Measurements from ENCODE around the gene DPP10.

GRCh38 chr2:115070002-115070401, 627.6 kb downstream of the DPP10 start:
- TF ChIP-seq, protein P1, sequence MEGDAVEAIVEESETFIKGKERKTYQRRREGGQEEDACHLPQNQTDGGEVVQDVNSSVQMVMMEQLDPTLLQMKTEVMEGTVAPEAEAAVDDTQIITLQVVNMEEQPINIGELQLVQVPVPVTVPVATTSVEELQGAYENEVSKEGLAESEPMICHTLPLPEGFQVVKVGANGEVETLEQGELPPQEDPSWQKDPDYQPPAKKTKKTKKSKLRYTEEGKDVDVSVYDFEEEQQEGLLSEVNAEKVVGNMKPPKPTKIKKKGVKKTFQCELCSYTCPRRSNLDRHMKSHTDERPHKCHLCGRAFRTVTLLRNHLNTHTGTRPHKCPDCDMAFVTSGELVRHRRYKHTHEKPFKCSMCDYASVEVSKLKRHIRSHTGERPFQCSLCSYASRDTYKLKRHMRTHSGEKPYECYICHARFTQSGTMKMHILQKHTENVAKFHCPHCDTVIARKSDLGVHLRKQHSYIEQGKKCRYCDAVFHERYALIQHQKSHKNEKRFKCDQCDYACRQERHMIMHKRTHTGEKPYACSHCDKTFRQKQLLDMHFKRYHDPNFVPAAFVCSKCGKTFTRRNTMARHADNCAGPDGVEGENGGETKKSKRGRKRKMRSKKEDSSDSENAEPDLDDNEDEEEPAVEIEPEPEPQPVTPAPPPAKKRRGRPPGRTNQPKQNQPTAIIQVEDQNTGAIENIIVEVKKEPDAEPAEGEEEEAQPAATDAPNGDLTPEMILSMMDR (IDR thresholded peaks at IDR 0.05) = no peak
- TF ChIP-seq POLR2AphosphoS5 (IDR thresholded peaks at IDR 0.05) (no peak), POLR2A (IDR thresholded peaks at IDR 0.05) (no peak)
